IPS-15b (cell line): ENCODE results near the gene ARHGEF12.

ENCODE experiments used
- H3K27me3 ChIP-seq: one replicate; pipeline ENCODE4 v1.6.1; 2013; ENCODE audit warnings: low read length; ENCODE audit not compliant: control insufficient read depth, insufficient read depth
- H3K36me3 ChIP-seq: one replicate; pipeline ENCODE4 v1.6.1; 2013; ENCODE audit warnings: low read length; ENCODE audit not compliant: control insufficient read depth, insufficient read depth
- H3K4me1 ChIP-seq: one replicate; pipeline ENCODE4 v1.6.1; 2013; ENCODE audit warnings: mild to moderate bottlenecking, low read length; ENCODE audit not compliant: control insufficient read depth, insufficient read depth
- H3K4me3 ChIP-seq: one replicate; pipeline ENCODE4 v1.5.1; 2013; ENCODE audit warnings: low read depth, low read length
- H3K9ac ChIP-seq: one replicate; pipeline ENCODE4 v1.6.1; 2013; ENCODE audit warnings: low read depth, mild to moderate bottlenecking, low read length
- H3K9me3 ChIP-seq: one replicate; pipeline ENCODE4 v1.6.1; 2013; ENCODE audit warnings: mild to moderate bottlenecking, low read length; ENCODE audit not compliant: control insufficient read depth, insufficient read depth

The ARHGEF12 gene

GRCh38 chr11:120392793-120393192, 56.6 kb downstream of the ARHGEF12 start:
- Histone ChIP-seq H3K9me3 (no peaks in the 10 kb centered on the region), H3K4me3 (no peak overlapping the region), H3K27me3 (no peaks in the 10 kb centered on the region), H3K36me3 (no peaks in the 10 kb centered on the region), H3K9ac (no peak overlapping the region), H3K4me1 (peaks cover 2% of the 10 kb centered on the region)

GRCh38 chr11:120394119-120394518, 57.9 kb downstream of the ARHGEF12 start:
- Histone ChIP-seq H3K9ac (no peak overlapping the region), H3K9me3 (no peaks in the 10 kb centered on the region), H3K36me3 (no peaks in the 10 kb centered on the region), H3K4me3 (no peak overlapping the region), H3K27me3 (no peaks in the 10 kb centered on the region), H3K4me1 (peaks cover 6% of the 10 kb centered on the region)

GRCh38 chr11:120395778-120396177, 59.6 kb downstream of the ARHGEF12 start:
- H3K4me3 ChIP-seq: no peak overlapping the region
- H3K4me1 ChIP-seq: peaks cover 9% of the 10 kb centered on the region

GRCh38 chr11:120398132-120398531, 61.9 kb downstream of the ARHGEF12 start:
- Histone ChIP-seq H3K36me3 (no peaks in the 10 kb centered on the region), H3K27me3 (no peaks in the 10 kb centered on the region), H3K9me3 (no peaks in the 10 kb centered on the region), H3K4me3 (no peak overlapping the region), H3K9ac (no peak overlapping the region), H3K4me1 (peaks cover 16% of the 10 kb centered on the region)

More at GRCh38 chr11:120395778-120396177, 59.6 kb downstream of the ARHGEF12 start:
- H3K9ac ChIP-seq: no peak overlapping the region
- no peaks in the 10 kb centered on the region for H3K9me3 ChIP-seq
- H3K27me3 ChIP-seq: no peaks in the 10 kb centered on the region
- H3K36me3 ChIP-seq: no peaks in the 10 kb centered on the region

GRCh38 chr11:120399307-120399706, 63.1 kb downstream of the ARHGEF12 start:
- Histone ChIP-seq H3K27me3 (no peaks in the 10 kb centered on the region), H3K9ac (no peak overlapping the region), H3K4me3 (no peak overlapping the region), H3K36me3 (no peaks in the 10 kb centered on the region), H3K9me3 (no peaks in the 10 kb centered on the region), H3K4me1 (peaks cover 24% of the 10 kb centered on the region)

GRCh38 chr11:120400564-120401364, 64.6 kb downstream of the ARHGEF12 start:
- no peak overlapping the region for H3K4me3 ChIP-seq
- H3K9me3 ChIP-seq: no peaks in the 10 kb centered on the region
- peaks cover 28% of the 10 kb centered on the region for H3K4me1 ChIP-seq
- no peak overlapping the region for H3K9ac ChIP-seq
- H3K27me3 ChIP-seq: no peaks in the 10 kb centered on the region
- no peaks in the 10 kb centered on the region for H3K36me3 ChIP-seq

- Histone ChIP-seq H3K9ac (no peak overlapping the region), H3K4me3 (no peak overlapping the region), H3K9me3 (no peaks in the 10 kb centered on the region), H3K27me3 (no peaks in the 10 kb centered on the region), H3K4me1 (peaks cover 28% of the 10 kb centered on the region), H3K36me3 (no peaks in the 10 kb centered on the region)
These were observed 65.3 kb downstream of the ARHGEF12 start for GRCh38 chr11:120401506-120401905.

GRCh38 chr11:120403966-120404365, 67.8 kb downstream of the ARHGEF12 start:
- no peak overlapping the region for H3K4me3 ChIP-seq
- no peak overlapping the region for H3K9ac ChIP-seq
- H3K9me3 ChIP-seq: no peaks in the 10 kb centered on the region
- peaks cover 25% of the 10 kb centered on the region for H3K4me1 ChIP-seq
- H3K36me3 ChIP-seq: no peaks in the 10 kb centered on the region
- no peaks in the 10 kb centered on the region for H3K27me3 ChIP-seq

- H3K9me3 ChIP-seq: no peaks in the 10 kb centered on the region
- H3K36me3 ChIP-seq: no peaks in the 10 kb centered on the region
- H3K27me3 ChIP-seq: no peaks in the 10 kb centered on the region
- no peak overlapping the region for H3K9ac ChIP-seq
- no peak overlapping the region for H3K4me3 ChIP-seq
- peaks cover 25% of the 10 kb centered on the region for H3K4me1 ChIP-seq
These were observed 68.3 kb downstream of the ARHGEF12 start for GRCh38 chr11:120404495-120404894.

GRCh38 chr11:120409655-120410054, 73.4 kb downstream of the ARHGEF12 start:
- no peaks in the 10 kb centered on the region for H3K36me3 ChIP-seq
- H3K9me3 ChIP-seq: no peaks in the 10 kb centered on the region
- no peaks in the 10 kb centered on the region for H3K27me3 ChIP-seq
- peaks cover 3% of the 10 kb centered on the region for H3K4me1 ChIP-seq
- no peak overlapping the region for H3K4me3 ChIP-seq
- no peak overlapping the region for H3K9ac ChIP-seq

GRCh38 chr11:120410622-120411380, 74.6 kb downstream of the ARHGEF12 start:
- H3K27me3 ChIP-seq: no peaks in the 10 kb centered on the region
- H3K9ac ChIP-seq: no peak overlapping the region
- H3K36me3 ChIP-seq: no peaks in the 10 kb centered on the region
- H3K4me3 ChIP-seq: no peak overlapping the region
- H3K9me3 ChIP-seq: no peaks in the 10 kb centered on the region
- no peaks in the 10 kb centered on the region for H3K4me1 ChIP-seq

- H3K9ac ChIP-seq: no peak overlapping the region
These were observed 77.3 kb downstream of the ARHGEF12 start for GRCh38 chr11:120413480-120413879.

More at GRCh38 chr11:120413480-120413879, 77.3 kb downstream of the ARHGEF12 start:
- Histone ChIP-seq H3K36me3 (no peaks in the 10 kb centered on the region), H3K4me3 (no peak overlapping the region), H3K27me3 (no peaks in the 10 kb centered on the region), H3K9me3 (no peaks in the 10 kb centered on the region), H3K4me1 (no peaks in the 10 kb centered on the region)
